ENCODE data around the gene IVL. TPM values are rescaled to one million over a fixed set of nuclear protein-coding genes. Genes with fewer than 3 reads are reported as not detected.

The IVL gene
- not detected for total RNA-seq

- ATAC-seq (replicated peaks in 1 of 2) (peak; percentile 53 to 71), DNase-seq (no peak)
- peaks cover 9% of the 10 kb centered on the region for H3K4me1 Mint-ChIP-seq (ENCODE audit: low read depth)
- H3K27me3 Mint-ChIP-seq (ENCODE audit: low read depth) = peaks cover 18% of the 10 kb centered on the region
- H3K9me3 Mint-ChIP-seq = peaks cover 0 to 3% of the 10 kb centered on the region in 2 donors
- peaks cover 0 to 2% of the 10 kb centered on the region in 2 donors for H3K36me3 Mint-ChIP-seq (ENCODE audit: insufficient read depth in 2 of 2)
- no peak within 1 kb of the TSS for H3K4me3 Mint-ChIP-seq
- no peak within 1 kb of the TSS for H3K27ac Mint-ChIP-seq
Observed at GRCh38 chr1:152907686-152908601, at the start of gene IVL. Gene IVL (plus strand): TSS chr1:152908546. CDS start chr1:152909798, 1,252 bp downstream.

DNA sequence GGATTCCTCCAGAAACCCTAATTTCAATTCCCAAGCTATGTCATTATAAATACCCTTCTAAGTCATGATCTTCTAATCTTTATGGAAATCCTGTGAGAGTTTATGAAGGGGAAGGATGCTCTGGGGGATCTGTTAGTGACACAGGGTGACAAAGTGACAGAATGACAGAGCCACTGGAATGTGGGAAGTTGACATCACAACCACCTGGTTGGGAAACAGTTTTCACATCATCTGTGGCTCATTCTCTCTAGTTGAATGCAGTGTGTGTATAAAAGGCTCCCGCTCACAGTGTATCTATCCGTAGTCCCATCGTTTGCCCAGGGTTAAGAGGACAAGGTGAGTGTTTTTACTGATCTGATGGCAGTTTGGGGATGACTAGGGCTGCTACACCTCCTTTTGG is 48.6 kb upstream of the IVL start, which contains the start of gene LCE7A:
TSS of gene LCE7A (plus strand) at position 301 of the 400 bp plus-strand sequence. CDS start 702 bp downstream, outside the sequence.
- H3K9me3 Mint-ChIP-seq = no peaks in the 10 kb centered on the region
- H3K4me1 Mint-ChIP-seq (ENCODE audit: low read depth) = no peaks in the 10 kb centered on the region
- H3K4me3 Mint-ChIP-seq = no peak within 1 kb of the TSS
- ATAC-seq (replicated peaks in 1 of 2) (no peak), DNase-seq (no peak)
- H3K27me3 Mint-ChIP-seq (ENCODE audit: low read depth) = peaks cover 6% of the 10 kb centered on the region
- no peaks in the 10 kb centered on the region for H3K36me3 Mint-ChIP-seq (ENCODE audit: insufficient read depth in 2 of 2)
- no peak within 1 kb of the TSS for H3K27ac Mint-ChIP-seq

- ATAC-seq (replicated peaks in 1 of 2) (no peak), DNase-seq (no peak)
- H3K4me1 Mint-ChIP-seq (ENCODE audit: low read depth) = no peaks in the 10 kb centered on the region
- H3K9me3 Mint-ChIP-seq = no peaks in the 10 kb centered on the region
- no peak overlapping the region for H3K4me3 Mint-ChIP-seq
- no peaks in the 10 kb centered on the region for H3K36me3 Mint-ChIP-seq (ENCODE audit: insufficient read depth in 2 of 2)
- H3K27me3 Mint-ChIP-seq (ENCODE audit: low read depth) = peaks cover 6% of the 10 kb centered on the region
- no peak overlapping the region for H3K27ac Mint-ChIP-seq
Observed at GRCh38 chr1:152860129-152860528, 48.2 kb upstream of the IVL start.

DNA sequence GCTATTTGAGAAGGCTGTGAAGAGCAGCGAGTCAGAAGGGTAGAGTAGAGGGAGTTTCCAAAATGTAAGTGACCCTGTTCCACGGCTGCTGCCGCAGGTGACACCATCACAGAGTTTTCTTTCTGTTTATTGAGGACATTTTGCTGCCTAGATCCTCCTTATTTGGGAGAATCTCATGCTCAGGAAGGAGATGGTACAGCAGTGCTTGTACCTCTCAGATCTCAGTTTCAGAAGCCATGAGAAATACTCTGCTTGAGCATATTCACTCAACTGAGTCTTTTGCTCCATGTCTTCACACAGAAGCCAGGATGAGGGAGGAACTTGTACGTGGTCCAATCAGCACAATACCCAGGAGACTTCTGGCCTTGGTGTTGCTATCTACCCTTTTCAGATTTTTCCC is 47.0 kb upstream of the IVL start:
- DNase-seq = no peak
- Mint-ChIP-seq H3K27me3 (ENCODE audit: low read depth) (peaks cover 6% of the 10 kb centered on the region), H3K4me3 (no peak overlapping the region), H3K36me3 (ENCODE audit: insufficient read depth in 2 of 2) (no peaks in the 10 kb centered on the region), H3K27ac (no peak overlapping the region), H3K4me1 (ENCODE audit: low read depth) (no peaks in the 10 kb centered on the region), H3K9me3 (no peaks in the 10 kb centered on the region)
- ATAC-seq (replicated peaks in 1 of 2) = no peak

DNA sequence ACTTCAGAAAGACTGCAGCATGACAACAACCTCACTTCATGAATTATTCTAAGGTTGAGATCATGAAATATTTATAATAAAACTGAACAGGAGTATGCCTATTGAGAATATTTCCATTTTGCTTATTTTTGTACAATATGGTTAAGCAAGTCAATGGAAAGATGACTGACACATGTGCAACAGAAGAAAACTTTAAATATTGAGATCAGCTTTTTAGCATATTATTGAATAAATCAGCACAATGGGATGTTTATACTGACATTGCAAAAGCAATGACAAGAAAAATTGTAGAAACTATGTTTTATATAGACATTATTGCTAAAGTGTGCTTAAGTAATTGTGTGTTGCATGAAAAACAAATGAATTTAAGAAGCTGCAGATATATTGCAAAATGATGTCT is 43.9 kb upstream of the IVL start:
- no peaks in the 10 kb centered on the region for H3K36me3 Mint-ChIP-seq (ENCODE audit: insufficient read depth in 2 of 2)
- H3K9me3 Mint-ChIP-seq = no peaks in the 10 kb centered on the region
- peaks cover 6% of the 10 kb centered on the region for H3K27me3 Mint-ChIP-seq (ENCODE audit: low read depth)
- ATAC-seq (replicated peaks in 1 of 2) (no peak), DNase-seq (no peak)
- no peaks in the 10 kb centered on the region for H3K4me1 Mint-ChIP-seq (ENCODE audit: low read depth)
- H3K4me3 Mint-ChIP-seq = no peak overlapping the region
- H3K27ac Mint-ChIP-seq = no peak overlapping the region

- no peak for ATAC-seq (replicated peaks in 1 of 2)
- no peaks in the 10 kb centered on the region for H3K36me3 Mint-ChIP-seq (ENCODE audit: insufficient read depth in 2 of 2)
- H3K9me3 Mint-ChIP-seq = no peaks in the 10 kb centered on the region
- DNase-seq = no peak
- H3K27me3 Mint-ChIP-seq (ENCODE audit: low read depth) = peaks cover 4% of the 10 kb centered on the region
- H3K4me1 Mint-ChIP-seq (ENCODE audit: low read depth) = no peaks in the 10 kb centered on the region
- H3K4me3 Mint-ChIP-seq = no peak overlapping the region
- no peak overlapping the region for H3K27ac Mint-ChIP-seq
Observed at GRCh38 chr1:152866321-152866720, 42.0 kb upstream of the IVL start.

DNA sequence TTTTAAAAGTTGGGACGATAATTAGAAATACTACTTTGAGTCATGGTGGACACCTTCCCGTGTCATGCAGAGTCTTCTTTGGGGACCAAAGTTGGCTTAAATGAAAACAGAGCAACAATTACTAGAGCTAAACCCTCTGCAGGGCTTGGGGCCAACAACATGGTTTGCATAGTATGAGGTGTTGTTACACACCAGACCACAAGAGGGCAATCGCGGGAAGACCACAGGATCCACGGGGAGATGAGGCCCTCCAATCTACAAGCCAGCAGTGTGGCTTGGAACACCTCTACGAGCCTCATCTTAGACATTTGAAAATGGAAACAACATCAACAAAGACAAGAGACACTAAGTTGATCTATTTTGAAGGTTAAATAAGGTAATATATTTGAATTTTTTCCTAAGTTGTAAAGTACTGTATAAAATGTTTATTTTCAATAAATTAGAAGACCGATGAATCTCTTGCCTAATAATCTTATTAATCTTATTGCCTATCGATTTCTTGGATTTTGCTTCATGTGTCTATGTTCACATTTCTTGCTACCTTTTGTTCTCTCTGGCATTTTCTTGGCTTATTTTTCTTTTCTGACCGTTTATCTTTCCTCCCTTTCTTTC is 38.4 kb upstream of the IVL start:
- Mint-ChIP-seq H3K36me3 (ENCODE audit: insufficient read depth in 2 of 2) (no peaks in the 10 kb centered on the region), H3K4me3 (no peak overlapping the region), H3K4me1 (ENCODE audit: low read depth) (no peaks in the 10 kb centered on the region), H3K9me3 (no peaks in the 10 kb centered on the region), H3K27me3 (ENCODE audit: low read depth) (peaks cover 11% of the 10 kb centered on the region), H3K27ac (no peak overlapping the region)
- ATAC-seq (replicated peaks in 1 of 2) (peak; percentile 26 to 54), DNase-seq (peak; percentile 41 to 61)

DNA sequence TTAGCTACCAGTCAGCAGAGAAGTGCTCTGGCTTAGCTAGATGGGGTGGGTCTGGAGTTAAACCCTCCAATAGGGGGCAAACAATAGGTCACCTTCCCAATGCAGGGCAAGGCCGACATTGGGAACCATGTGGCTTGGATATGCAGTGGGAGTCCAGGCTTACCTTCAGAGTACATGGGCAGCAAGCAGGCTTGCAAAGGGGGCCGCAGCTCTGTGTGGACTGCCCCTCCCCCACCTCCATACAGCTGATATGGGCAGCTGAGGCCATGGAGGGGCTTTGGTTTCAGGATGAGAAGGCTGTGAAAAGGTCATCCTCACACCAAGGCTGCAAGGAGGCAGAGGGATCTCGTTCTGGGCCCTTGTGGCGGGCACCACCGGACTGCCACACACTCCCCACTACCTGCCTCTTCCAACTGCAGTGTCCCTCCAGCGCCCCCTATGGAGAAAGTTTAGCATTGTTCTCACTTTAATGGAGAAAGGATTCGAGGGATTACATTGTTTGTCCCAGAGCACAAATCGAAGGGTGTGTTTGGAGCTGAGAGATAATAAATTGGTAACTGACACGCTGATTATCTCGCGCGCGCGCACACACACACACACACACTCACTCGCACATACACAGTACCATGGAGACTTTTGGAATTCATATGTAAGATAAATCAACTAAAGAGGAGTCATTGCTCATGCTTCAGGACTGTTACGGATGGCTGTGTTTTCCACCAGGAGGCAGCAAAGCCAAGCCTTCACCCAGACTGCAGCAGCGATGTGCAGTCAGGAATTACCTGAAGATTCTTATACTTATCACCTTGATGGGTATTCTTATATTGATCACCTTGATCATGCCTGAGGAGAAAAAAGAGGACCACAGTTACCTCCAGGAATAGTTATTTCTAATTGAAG is 37.3 kb upstream of the IVL start:
- DNase-seq (peak; percentile 4 to 19), ATAC-seq (replicated peaks in 1 of 2) (peak in 1 of 2 donors; percentile 32)
- H3K9me3 Mint-ChIP-seq = no peaks in the 10 kb centered on the region
- H3K4me1 Mint-ChIP-seq (ENCODE audit: low read depth) = no peaks in the 10 kb centered on the region
- H3K36me3 Mint-ChIP-seq (ENCODE audit: insufficient read depth in 2 of 2) = no peaks in the 10 kb centered on the region
- peaks cover 16% of the 10 kb centered on the region for H3K27me3 Mint-ChIP-seq (ENCODE audit: low read depth)
- no peak overlapping the region for H3K27ac Mint-ChIP-seq
- no peak overlapping the region for H3K4me3 Mint-ChIP-seq

DNA sequence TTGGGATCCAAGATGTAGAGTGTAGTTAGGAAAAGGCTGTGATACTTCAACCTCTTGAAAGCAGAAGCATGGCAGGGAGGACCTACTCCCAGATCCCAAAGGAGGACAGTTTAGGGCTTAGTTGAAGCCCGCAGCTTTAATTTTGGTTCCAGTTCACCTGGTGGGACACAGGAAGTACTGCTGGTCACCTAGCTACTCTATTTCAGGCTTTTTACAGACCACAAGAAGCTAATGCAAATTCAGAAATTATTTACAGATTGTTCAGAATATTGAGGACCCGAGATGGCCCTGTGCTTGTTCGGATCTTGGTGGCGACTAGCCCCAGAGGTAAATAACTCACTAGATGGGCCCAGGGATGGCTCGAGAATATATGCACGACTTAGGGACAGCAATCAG is 36.6 kb upstream of the IVL start:
- Mint-ChIP-seq H3K27ac (no peak overlapping the region), H3K4me1 (ENCODE audit: low read depth) (no peaks in the 10 kb centered on the region), H3K36me3 (ENCODE audit: insufficient read depth in 2 of 2) (no peaks in the 10 kb centered on the region), H3K27me3 (ENCODE audit: low read depth) (peaks cover 16% of the 10 kb centered on the region), H3K4me3 (no peak overlapping the region), H3K9me3 (no peaks in the 10 kb centered on the region)
- ATAC-seq (replicated peaks in 1 of 2) = no peak
- DNase-seq = no peak

- Mint-ChIP-seq H3K27me3 (ENCODE audit: low read depth) (peaks cover 22% of the 10 kb centered on the region), H3K27ac (no peak overlapping the region), H3K4me3 (no peak overlapping the region), H3K4me1 (ENCODE audit: low read depth) (no peaks in the 10 kb centered on the region), H3K9me3 (no peaks in the 10 kb centered on the region), H3K36me3 (ENCODE audit: insufficient read depth in 2 of 2) (no peaks in the 10 kb centered on the region)
- no peak for DNase-seq
- ATAC-seq (replicated peaks in 1 of 2) = no peak
Observed at GRCh38 chr1:152873495-152873894, 34.9 kb upstream of the IVL start.

DNA sequence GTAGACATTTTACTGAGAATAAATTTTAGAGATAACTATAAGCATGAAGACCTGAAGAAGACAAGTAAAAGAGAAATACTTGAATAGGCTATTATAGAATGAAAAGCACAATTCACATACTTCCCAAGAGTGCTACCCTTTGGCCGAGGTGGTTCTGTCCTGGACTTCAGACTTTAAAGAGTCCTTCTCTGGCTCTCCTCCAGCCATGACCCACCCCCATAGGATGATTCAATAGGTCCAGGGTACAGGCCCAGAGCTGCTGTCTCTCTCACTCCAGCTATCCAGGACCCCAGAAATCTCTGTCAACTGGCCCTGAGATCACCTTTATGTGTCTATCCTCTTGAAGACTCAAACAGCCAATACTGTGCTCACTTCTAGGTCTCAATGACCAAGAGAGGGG is 31.5 kb upstream of the IVL start:
- H3K4me3 Mint-ChIP-seq = no peak overlapping the region
- no peaks in the 10 kb centered on the region for H3K36me3 Mint-ChIP-seq (ENCODE audit: insufficient read depth in 2 of 2)
- DNase-seq = no peak
- peaks cover 5% of the 10 kb centered on the region for H3K4me1 Mint-ChIP-seq (ENCODE audit: low read depth)
- H3K9me3 Mint-ChIP-seq = no peaks in the 10 kb centered on the region
- ATAC-seq (replicated peaks in 1 of 2) = no peak
- H3K27ac Mint-ChIP-seq = no peak overlapping the region
- peaks cover 19% of the 10 kb centered on the region for H3K27me3 Mint-ChIP-seq (ENCODE audit: low read depth)

DNA sequence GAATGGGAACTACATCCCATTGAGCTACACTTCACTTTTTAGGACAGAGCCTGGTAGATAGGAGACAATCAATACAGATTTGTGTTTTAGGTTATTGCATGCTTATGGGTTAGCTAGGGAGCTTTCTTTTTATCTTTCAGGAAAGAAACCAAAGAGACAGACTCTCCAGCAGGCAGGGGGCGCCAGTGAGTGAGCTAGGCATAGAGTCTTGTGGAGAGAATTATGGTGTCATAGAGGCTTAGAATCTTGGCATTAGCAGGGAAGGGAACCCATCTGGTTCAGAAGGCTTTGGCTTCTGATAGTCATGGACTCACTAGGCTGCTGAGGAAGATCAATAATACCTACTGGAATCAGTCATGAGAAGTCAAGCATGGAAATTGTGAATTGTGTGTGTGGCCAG is 30.3 kb upstream of the IVL start, which contains the start of gene SMCP:
TSS of gene SMCP (plus strand) at position 281 of the 400 bp plus-strand sequence. CDS start 6,101 bp downstream, outside the sequence.
- Mint-ChIP-seq H3K36me3 (ENCODE audit: insufficient read depth in 2 of 2) (no peaks in the 10 kb centered on the region), H3K4me3 (no peak within 1 kb of the TSS), H3K27me3 (ENCODE audit: low read depth) (peaks cover 18% of the 10 kb centered on the region), H3K9me3 (no peaks in the 10 kb centered on the region), H3K4me1 (ENCODE audit: low read depth) (peaks cover 5% of the 10 kb centered on the region), H3K27ac (no peak within 1 kb of the TSS)
- peak; percentile 31 to 43 for DNase-seq
- ATAC-seq (replicated peaks in 1 of 2) = no peak

All from activated T-cell treated with anti-CD3 and anti-CD28 coated beads, Interleukin-2, amount 50 U/mL, for 72 hours (primary cell).